Measurements from ENCODE around the gene MAP3K4.

Gene MAP3K4

GRCh38 chr6:161035981-161036263 lies 44.4 kb downstream of the MAP3K4 start:
- peak overlapping the region; percentile 15; the same call in 1 of the 2 replicates for H3K27ac ChIP-seq
- no peak for TF ChIP-seq CTCF (conservative IDR thresholded peaks at IDR 0.05)

- H3K27ac ChIP-seq = no peak overlapping the region
- TF ChIP-seq CTCF (conservative IDR thresholded peaks at IDR 0.05) = no peak
Measured at GRCh38 chr6:161037873-161038228, 46.3 kb downstream of the MAP3K4 start.

- H3K27ac ChIP-seq = no peak overlapping the region
- no peak for TF ChIP-seq CTCF (conservative IDR thresholded peaks at IDR 0.05)
Measured at GRCh38 chr6:161038229-161039031, 46.9 kb downstream of the MAP3K4 start.

GRCh38 chr6:161041274-161041673 lies 49.7 kb downstream of the MAP3K4 start:
- no peak for TF ChIP-seq CTCF (conservative IDR thresholded peaks at IDR 0.05)
- no peak overlapping the region for H3K27ac ChIP-seq

- H3K27ac ChIP-seq = no peak overlapping the region
- no peak for TF ChIP-seq CTCF (conservative IDR thresholded peaks at IDR 0.05)
Measured at GRCh38 chr6:161044335-161044734, 52.8 kb downstream of the MAP3K4 start.

GRCh38 chr6:161048641-161049040 lies 57.1 kb downstream of the MAP3K4 start:
- TF ChIP-seq CTCF (conservative IDR thresholded peaks at IDR 0.05) = no peak
- no peak overlapping the region for H3K27ac ChIP-seq

GRCh38 chr6:161050134-161050765 lies 58.7 kb downstream of the MAP3K4 start:
- no peak overlapping the region for H3K27ac ChIP-seq
- no peak for TF ChIP-seq CTCF (conservative IDR thresholded peaks at IDR 0.05)

All from VCaP (cell line).